Right lobe of liver (tissue), 6 donors: Measurements from ENCODE around the gene CALML4. TPM values are rescaled to one million over a fixed set of nuclear protein-coding genes. Genes with fewer than 3 reads are reported as not detected.

Experiments
- ATAC-seq, 4 donors: fragments of 200-7000 bp; cut with Tn5 transposase; one replicate each; pipeline ENCODE4 v1.9.1; 2020; ENCODE audit warnings: mild to moderate bottlenecking in 4 of 4, moderate library complexity in 4 of 4
- DNase-seq, 3 donors: peaks; one replicate each; pipeline ENCODE4 v3.0.0-alpha.2; 2020
- H3K27ac ChIP-seq, 3 donors: fragments of 200-600 bp; one replicate each; pipeline ENCODE4 v1.8.0; 2022
- H3K27me3 ChIP-seq, 2 donors: fragments of 200-600 bp; one replicate each; pipeline ENCODE4 v1.8.0; 2022
- H3K36me3 ChIP-seq, 4 donors: fragments of 200-600 bp; sonication (generic) in 1 of 4; one replicate each; pipeline versions ENCODE4 v1.5.1 to v1.8.0; 2017 to 2022; ENCODE audit warnings: control low read depth in 1 of 4
- H3K4me1 ChIP-seq, 4 donors: fragments of 200-600 bp; sonication (generic) in 1 of 4; one replicate each; pipeline versions ENCODE4 v1.5.1 to v1.8.0; 2017 to 2022; ENCODE audit warnings: control low read depth in 1 of 4
- H3K4me3 ChIP-seq, 3 donors: fragments of 200-600 bp; one replicate each; pipeline ENCODE4 v1.8.0; 2022
- H3K9me3 ChIP-seq, 4 donors: fragments of 200-600 bp; sonication (generic) in 1 of 4; one replicate each; pipeline versions ENCODE4 v1.5.1 to v1.8.0; 2017 to 2022; ENCODE audit warnings: control low read depth in 1 of 4
- CTCF ChIP-seq, 4 donors: fragments of 200-600 bp in 3 of 4; fragments of 450-650 bp in 1 of 4; IDR thresholded peaks; one replicate each; pipeline versions ENCODE4 v1.5.1 to v1.8.0; 2016 to 2022; ENCODE audit warnings: antibody characterized with exemption in 4 of 4, mild to moderate bottlenecking in 2 of 4
- POLR2A ChIP-seq: fragments of 450-650 bp; IDR thresholded peaks from one replicate; pipeline ENCODE4 v1.6.1; 2017; ENCODE audit warnings: antibody characterized with exemption, mild to moderate bottlenecking
- WGBS: methylation state at CpG from one replicate; pipeline ENCODE4 v1.1.6; 2018; ENCODE audit warnings: low coverage, low lambda C conversion rate; ENCODE audit not compliant: insufficient coverage; ENCODE audit errors: missing lambda C conversion rate; 5-methylcytosine and 5-hydroxymethylcytosine counted together
- intact Hi-C, 2 donors: fragments of 100-400 bp; cut with DNase I; formaldehyde crosslinking; loops; one replicate each; pipeline versions ENCODE4 v1.11.2 to v1.14.1; 2022
- total RNA-seq, 6 experiments: library from RNA; depleted of rRNA in 2 of 6; stranded (reverse); fragments of >200 nt in 2 of 6; fragmentation: NEBNext Ultra II Directional in 3 of 6; extraction: Animal tissue kit (Norgen Biotek cat#: 25700) in 3 of 6; gene quantifications; one replicate each; pipeline versions ENCODE4 v1.1.0 to v1.2.4, GENCODE V29; 2016 to 2023
- donor health status: DM: no; HTN: yes; CAD: no.
- donor health status: DM: no; HTN: no; CAD: no.
- donor health status: DM: no; HTN: no; CAD: no.
- donor health status: DM: no; HTN: yes; CAD: no.
- donor health status: DM: no; HTN: yes; CAD: no.

The CALML4 gene
- total RNA-seq, 6 experiments from 2014 or later, result 3.3 to 9.8 (median 6.1) TPM

- no peak overlapping the region for H3K27ac ChIP-seq
- intact Hi-C loops, result loop anchor here in 1 of 2 donors (10.0 kb wide), 1 partner anchor 295 kb away; no protein-coding TSS in a partner anchor
- peaks cover 0 to 5% (median 0%) of the 10 kb centered on the region in 4 donors for H3K4me1 ChIP-seq
- no peaks in the 10 kb centered on the region for H3K9me3 ChIP-seq
- no peak overlapping the region for H3K4me3 ChIP-seq
- WGBS, result 80% methylated on average over 1 of the region's 1 CpG
- no peaks in the 10 kb centered on the region for H3K27me3 ChIP-seq
- ATAC-seq, result no peak
- H3K36me3 ChIP-seq, result peaks cover 0 to 3% (median 1%) of the 10 kb centered on the region in 4 donors
- TF ChIP-seq POLR2A (no peak), CTCF (IDR thresholded peaks at IDR 0.05) (no peak)
- no peak for DNase-seq
These were observed 54.9 kb downstream of the CALML4 start for GRCh38 chr15:68150187-68150586.

GRCh38 chr15:68149059-68149458 lies 56.1 kb downstream of the CALML4 start:
- whole genome bisulfite sequencing, result 78% methylated on average over 1 of the region's 1 CpG
- Histone ChIP-seq H3K4me1 (no peaks in the 10 kb centered on the region), H3K27me3 (no peaks in the 10 kb centered on the region), H3K36me3 (peaks cover 0 to 3% (median 1%) of the 10 kb centered on the region in 4 donors), H3K4me3 (no peak overlapping the region), H3K9me3 (no peaks in the 10 kb centered on the region), H3K27ac (no peak overlapping the region)
- TF ChIP-seq CTCF (IDR thresholded peaks at IDR 0.05) (no peak), POLR2A (no peak)
- ATAC-seq, result peak in 1 of 4 donors; percentile 46
- intact Hi-C loops, result no loop called here
- DNase-seq, result no peak

GRCh38 chr15:68148039-68148438 lies 57.1 kb downstream of the CALML4 start:
- Histone ChIP-seq H3K27ac (no peak overlapping the region), H3K9me3 (no peaks in the 10 kb centered on the region), H3K4me1 (no peaks in the 10 kb centered on the region), H3K27me3 (no peaks in the 10 kb centered on the region), H3K36me3 (peaks cover 0 to 3% (median 1%) of the 10 kb centered on the region in 4 donors), H3K4me3 (no peak overlapping the region)
- no peak for ATAC-seq
- WGBS, result 74% methylated on average over 1 of the region's 1 CpG
- TF ChIP-seq POLR2A, result no peak
- TF ChIP-seq CTCF (IDR thresholded peaks at IDR 0.05), result no peak
- no peak for DNase-seq
- intact Hi-C loops, result no loop called here

- intact Hi-C loops, result no loop called here
- TF ChIP-seq CTCF (IDR thresholded peaks at IDR 0.05) (no peak), POLR2A (no peak)
- no peak for ATAC-seq
These were observed 59.4 kb downstream of the CALML4 start for GRCh38 chr15:68145706-68146105.

GRCh38 chr15:68143785-68144184 lies 61.3 kb downstream of the CALML4 start:
- no peaks in the 10 kb centered on the region for H3K4me1 ChIP-seq
- H3K9me3 ChIP-seq, result no peaks in the 10 kb centered on the region
- DNase-seq, result no peak
- H3K36me3 ChIP-seq, result peaks cover 0 to 3% (median 1%) of the 10 kb centered on the region in 4 donors
- no peak for TF ChIP-seq CTCF (IDR thresholded peaks at IDR 0.05)
- TF ChIP-seq POLR2A, result no peak
- 65% methylated on average over 1 of the region's 1 CpG for WGBS
- no peak for ATAC-seq
- intact Hi-C loops, result no loop called here
- no peaks in the 10 kb centered on the region for H3K27me3 ChIP-seq
- no peak overlapping the region for H3K27ac ChIP-seq
- H3K4me3 ChIP-seq, result no peak overlapping the region

More at GRCh38 chr15:68145706-68146105, 59.4 kb downstream of the CALML4 start:
- no peaks in the 10 kb centered on the region for H3K27me3 ChIP-seq
- H3K4me1 ChIP-seq, result no peaks in the 10 kb centered on the region
- no peak overlapping the region for H3K4me3 ChIP-seq
- H3K27ac ChIP-seq, result no peak overlapping the region
- no peak for DNase-seq
- peaks cover 0 to 3% (median 1%) of the 10 kb centered on the region in 4 donors for H3K36me3 ChIP-seq
- H3K9me3 ChIP-seq, result no peaks in the 10 kb centered on the region
